NCI-H1694 (cell line): ENCODE results near the gene RAB3D.
"Not testable (repeated sequence)": the region's sequence is repeated elsewhere in the genome, so short reads cannot be mapped to it uniquely, and the experiment has no call there.

Source experiments
- DNase-seq: peaks from one replicate; lab custom pipeline; 2025; lab: John Stamatoyannopoulos, UW

The RAB3D gene

DNA sequence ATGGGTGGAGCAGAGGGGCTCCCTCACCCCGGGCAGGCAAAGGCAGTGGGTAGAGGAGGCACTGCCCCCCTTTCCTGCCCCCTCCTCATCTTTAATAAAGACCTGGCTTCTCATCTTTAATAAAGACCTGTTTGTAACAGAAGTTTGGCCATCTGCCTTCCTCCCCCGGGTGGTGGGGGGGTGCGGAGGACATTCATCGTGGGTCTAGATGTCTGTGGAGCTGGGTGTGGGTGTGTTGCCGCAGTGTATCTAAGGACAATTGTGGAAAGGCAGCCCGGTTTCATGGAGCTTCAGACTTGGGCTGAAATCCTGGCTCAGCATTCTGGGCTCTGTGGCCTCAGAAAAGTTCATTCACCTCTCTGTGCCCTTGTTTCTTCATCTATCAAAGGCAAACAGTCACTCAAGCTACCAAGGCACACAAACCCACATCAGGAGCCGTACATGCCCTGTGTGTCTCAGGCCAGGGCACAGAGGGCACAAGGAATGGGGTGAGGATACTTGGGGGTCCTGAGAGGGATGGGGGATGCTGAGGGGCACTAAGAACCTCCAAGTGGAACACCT, 26.2 kb upstream of the RAB3D start:
- DNase-seq: no peak

DNA sequence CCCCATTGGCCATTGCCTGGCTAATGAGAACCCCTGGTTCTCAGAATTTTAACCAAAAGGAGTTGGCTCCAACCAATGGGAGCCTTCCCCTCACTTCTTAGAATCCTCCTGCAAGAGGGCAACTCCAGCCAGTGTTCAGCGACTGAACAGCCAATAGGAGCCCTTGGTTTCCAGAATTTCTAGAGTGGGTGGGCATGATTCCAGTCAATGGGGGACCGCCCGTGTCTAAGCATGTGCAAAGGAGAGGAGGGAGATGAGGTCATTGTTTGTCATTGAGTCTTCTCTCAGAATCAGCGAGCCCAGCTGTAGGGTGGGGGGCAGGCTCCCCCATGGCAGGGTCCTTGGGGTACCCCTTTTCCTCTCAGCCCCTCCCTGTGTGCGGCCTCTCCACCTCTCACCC, 25.5 kb upstream of the RAB3D start:
- peak; percentile 13 for DNase-seq

DNA sequence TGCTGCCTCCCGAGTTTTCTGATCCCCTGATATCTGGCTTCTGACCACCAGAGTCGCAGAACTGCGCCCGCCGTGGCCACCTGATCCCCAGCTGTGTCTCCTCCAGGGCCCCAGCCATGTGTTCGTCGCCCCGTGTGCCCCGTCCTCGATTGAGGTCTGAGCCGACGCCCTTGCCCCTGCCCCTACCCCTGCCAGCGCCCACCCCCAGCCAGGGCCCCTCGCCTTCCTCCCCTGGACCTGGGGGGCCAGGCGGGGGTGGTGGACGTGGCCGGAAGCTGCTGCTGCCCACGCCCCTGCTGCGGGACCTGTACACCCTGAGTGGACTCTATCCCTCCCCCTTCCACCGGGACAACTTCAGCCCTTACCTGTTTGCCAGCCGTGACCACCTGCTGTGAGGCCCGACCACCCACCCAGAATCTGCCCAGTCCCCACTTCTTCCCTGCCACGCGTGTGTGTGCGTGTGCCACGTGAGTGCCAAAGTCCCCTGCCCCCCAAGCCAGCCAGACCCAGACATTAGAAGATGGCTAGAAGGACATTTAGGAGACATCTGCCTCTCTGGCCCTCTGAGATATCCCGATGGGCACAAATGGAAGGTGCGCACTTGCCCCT, 24.9 kb upstream of the RAB3D start:
- DNase-seq: no peak

DNA sequence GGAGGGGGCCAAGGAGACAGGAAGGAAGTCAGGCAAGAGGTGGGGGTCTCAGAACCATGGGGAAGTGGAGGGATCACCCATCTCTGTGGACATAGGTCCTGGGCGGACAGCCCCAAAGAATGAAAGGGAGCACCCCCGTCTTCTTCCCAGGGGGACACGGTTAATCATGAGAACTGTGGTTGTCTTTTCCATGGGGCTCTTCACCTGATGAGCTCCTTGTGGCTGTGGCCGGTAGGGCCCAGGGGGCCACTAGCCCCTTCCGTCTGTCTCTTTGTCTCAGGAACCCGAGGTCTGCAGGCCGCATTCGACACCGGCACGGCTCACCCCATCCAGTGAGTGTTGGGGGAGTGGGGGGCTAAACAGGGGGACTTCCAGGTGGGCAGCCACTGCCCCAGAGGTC, 24.4 kb upstream of the RAB3D start:
- DNase-seq: no peak

DNA sequence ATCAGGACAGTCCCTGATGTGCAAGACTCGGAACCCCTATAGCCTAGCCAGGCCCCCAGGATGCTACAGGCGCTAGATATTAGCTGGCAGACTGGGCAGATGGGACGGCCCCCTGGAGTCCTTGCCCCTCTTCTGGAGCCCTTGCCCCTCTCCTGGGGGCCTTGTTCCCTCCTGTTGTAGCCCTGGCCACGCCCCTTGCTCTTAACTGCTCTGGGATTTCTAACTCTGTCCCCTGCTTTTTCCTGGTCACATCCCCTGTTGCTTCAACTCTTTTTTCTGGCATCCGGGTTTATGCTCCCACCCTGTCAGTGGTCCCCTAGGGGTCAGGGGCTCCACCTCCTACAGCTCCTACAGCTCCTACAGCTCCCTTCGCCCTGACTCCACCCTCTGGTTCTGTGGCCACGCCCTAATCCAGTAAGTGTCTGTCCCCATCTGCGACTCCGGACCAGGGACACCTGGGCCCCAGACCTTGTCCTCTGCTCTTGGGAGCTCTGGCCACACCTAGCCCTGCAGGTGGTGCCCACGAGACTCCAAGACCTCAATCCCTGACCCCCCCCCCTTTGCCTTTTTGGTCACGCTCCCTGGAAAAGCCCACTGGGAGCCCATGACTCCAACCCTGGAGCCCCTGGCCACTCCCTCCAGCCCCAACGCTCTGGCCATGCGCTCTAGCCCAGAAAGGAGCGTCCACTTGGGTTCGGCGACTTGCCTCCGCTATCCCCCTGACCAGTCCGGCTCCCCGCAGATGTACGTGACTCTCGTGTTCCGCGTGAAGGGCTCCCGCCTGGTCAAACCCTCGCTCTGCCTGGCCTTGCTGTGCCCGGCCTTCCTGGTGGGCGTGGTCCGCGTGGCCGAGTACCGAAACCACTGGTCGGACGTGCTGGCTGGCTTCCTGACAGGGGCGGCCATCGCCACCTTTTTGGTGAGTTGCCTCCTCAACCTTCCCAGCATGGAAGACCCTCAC, 22.6 kb upstream of the RAB3D start:
- no peak for DNase-seq

DNA sequence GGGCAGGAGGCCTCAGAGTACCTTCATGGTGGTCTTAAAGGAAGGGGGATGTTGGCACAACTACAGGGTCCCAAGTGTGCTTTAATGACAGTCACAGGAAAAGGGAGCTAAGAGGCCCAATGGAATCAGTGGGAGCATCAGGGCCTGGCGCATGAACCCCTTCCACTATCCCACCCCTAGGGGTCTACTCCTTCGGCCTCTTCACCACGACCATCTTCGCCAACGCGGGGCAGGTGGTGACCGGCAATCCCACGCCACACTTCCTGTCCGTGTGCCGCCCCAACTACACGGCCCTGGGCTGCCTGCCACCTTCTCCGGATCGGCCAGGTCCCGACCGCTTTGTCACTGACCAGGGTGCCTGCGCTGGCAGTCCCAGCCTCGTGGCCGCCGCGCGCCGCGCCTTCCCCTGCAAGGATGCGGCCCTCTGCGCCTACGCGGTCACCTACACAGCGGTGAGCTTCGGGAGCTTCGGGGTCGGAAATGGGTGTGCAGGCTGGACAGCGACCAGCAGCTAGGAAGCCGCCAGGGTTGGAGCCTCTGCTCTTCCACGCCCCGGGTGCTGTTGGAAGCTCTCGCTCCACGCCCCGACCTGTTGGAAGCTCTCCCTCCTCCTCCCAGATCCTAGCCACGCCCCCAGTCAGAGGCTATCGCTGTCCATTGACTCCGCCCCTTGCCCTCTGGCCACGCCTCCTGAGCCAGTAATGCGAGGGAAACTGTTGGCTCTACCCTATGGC, 21.7 kb upstream of the RAB3D start:
- no peak for DNase-seq

DNA sequence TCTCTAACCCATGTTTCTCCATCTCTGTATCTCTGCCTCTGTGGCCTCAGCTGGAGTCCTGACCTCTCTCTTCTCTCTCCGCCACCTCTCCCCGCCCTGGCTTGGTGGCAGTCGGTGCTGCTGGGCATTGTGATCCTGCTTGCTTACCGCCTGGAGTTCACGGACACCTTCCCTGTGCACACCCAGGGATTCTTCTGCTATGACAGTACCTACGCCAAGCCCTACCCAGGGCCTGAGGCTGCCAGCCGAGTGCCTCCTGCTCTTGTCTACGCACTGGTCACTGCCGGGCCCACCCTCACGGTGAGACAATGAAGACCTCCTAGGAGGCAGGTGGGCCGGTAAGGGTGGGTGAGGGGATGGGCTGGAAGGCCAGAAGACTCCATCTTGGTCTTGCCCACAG, 20.0 kb upstream of the RAB3D start:
- DNase-seq: no peak

DNA sequence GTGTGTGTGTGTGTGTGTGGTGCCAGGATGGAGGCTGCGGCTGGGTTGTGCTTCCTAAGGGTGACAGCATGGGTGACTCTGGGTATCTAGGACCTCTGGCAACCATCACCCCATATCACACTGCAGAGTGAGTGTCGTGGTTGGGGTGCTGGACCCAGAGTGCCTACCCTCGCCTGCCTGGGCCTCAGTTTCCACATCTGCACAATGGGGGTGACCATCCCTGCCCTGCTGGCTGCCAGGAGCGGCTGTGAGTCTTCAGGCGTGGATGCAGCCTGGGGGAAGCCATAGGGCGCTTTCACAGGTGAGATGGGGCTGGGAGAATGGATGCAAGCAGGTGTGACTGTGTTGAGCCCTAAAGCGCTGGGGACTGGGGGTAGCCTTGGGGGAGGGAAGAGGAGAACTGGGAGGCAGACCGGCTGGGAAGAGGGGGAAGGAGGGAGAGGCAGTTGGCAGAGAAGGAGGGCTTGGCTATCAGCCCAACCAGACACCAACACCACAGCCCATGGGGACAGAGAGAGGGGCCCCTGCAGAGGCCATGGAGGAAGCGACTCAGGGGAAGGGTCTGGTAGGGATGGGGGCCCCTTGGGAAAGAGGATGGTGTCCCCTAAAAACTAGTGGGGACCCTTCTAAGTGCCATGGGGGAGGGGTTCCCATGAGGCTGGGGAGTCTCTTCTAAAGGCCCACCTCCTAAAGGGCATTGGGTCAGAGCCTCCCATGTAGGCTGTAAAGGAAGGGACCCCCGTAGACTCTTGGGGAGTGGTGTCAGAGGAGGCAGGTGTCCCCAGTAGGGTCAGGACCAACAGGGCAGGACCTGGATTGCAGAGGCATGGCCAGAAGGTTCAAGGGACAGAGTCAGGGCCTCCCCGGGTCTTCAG, 17.5 kb upstream of the RAB3D start:
- no peak for DNase-seq

DNA sequence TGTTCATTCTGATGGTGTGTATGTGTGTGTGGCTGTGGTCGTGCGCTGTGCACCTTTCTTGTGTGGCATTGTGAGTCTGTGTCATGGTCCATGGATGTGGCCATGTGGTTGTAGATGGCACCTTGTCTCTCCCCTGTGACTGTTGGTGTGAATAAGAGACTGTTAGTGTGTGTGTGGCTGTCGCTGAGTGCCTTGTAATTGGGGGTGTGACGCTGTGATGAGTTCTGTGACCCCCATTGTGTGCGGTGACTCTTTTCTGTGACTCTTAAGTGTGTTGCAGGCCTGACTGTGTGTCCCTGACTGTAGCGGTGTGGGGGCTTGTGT, 16.6 kb upstream of the RAB3D start:
- no peak for DNase-seq

DNA sequence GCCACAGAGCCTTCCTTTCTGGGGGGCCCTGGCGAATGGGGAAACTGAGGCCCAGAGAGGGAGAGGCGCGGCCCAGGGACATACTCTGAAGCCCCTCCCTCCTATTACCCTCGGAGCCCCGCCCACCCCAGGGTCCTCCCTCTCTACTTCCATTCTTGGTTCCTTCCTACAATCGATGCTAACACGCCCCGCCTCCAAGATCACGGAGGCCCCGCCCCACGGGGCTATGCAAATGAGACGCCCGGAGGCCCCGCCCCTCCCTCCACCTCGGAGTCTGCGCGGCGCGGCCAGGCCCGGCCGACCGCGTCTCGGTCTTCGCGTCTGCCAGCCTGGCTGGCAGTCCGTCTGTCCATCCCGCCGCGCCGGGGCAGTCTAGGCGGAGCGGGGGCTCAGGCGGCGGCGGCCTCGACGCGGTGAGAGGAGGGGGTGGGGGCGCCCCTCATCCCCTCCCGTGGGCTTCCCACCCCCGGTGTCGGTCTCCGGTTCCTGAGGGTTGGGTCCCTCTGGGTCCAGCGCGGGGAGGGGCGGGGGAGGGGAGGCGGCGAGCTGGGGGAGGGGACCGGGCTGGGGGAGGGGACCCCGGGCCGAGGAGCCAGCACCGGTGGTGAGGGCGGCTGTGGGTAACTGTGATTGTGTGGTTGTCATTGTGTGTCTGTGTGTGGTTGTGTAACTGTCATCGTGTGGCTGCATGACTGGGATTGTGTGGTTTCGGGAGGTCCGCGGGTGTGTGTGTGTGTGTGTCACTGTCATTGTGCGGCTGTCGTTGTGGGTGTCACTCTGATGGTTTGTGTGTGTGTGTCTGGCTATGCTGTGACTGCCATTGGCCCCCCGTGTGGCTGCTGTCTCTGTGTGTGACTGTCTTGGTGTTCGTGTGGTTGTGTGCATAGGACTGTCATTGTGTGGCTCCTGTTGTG, 16.0 kb upstream of the RAB3D start, which contains the start of gene PLPPR2:
Gene PLPPR2, plus strand, starts transcription at position 273 of the 914 bp plus-strand sequence. CDS start 2,242 bp downstream, outside the sequence.
- DNase-seq: peak; percentile 56

DNA sequence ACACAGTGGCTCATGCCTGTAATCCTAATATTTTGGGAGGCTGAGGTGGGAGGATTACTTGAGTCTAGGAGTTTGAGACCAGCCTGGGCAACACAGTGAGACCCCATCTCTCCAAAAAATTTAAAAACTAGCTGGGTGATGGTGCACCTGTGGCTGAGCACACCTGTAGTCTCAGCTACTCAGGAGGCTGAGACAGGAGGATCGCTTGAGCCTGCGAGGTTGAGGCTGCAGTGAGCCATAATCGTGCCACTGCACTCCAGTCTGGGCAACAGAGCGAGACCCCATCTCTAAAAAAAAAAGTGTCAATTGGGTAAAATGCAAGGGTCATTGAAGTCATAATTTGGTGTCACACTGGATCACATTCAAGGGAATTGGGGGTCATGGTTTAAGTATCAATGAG, 14.6 kb upstream of the RAB3D start:
- not testable (repeated sequence) for DNase-seq

DNA sequence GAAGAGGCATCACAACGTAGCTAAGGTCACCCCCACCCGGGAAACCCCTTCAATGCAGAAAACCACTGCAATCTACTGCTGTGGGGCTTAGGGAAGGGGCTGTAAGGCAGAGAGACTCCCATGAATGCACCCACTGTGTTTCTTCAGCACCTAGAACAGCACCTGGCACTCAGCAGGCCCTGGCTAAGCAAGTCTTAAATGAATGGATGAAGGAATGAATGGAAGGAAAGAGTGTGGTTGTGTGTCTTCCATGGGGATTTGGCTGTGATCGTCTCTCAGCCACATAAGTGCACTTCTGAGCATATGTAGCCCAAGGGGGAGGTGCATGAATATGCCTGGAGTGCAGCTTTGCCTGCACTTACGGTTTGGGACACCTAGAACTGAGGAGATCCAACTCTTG, 9.7 kb upstream of the RAB3D start:
- DNase-seq: no peak

DNA sequence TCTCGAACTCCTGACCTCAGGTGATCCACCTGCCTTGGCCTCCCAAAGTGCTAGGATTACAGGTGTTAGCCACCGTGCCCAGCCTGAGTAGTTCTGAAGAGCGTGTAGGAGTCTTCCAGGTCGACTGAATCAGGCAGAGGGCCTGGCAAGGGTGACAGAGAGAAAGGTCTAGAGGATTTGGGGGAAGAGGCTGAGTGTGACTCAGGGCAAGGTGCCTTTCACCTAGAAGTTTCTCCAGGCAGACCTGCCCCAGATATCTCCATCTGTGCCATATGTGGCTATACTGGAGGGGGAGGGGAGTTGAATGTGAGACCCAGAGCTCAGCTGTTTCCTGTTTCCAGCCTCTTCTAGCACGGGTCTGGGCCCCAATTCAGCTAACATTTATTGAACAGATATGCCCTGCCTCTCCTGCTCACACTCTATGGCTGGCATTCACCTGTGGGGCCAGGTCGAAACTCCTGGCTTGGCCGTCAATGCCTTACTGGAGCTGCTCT, 8.1 kb upstream of the RAB3D start:
- no peak for DNase-seq

DNA sequence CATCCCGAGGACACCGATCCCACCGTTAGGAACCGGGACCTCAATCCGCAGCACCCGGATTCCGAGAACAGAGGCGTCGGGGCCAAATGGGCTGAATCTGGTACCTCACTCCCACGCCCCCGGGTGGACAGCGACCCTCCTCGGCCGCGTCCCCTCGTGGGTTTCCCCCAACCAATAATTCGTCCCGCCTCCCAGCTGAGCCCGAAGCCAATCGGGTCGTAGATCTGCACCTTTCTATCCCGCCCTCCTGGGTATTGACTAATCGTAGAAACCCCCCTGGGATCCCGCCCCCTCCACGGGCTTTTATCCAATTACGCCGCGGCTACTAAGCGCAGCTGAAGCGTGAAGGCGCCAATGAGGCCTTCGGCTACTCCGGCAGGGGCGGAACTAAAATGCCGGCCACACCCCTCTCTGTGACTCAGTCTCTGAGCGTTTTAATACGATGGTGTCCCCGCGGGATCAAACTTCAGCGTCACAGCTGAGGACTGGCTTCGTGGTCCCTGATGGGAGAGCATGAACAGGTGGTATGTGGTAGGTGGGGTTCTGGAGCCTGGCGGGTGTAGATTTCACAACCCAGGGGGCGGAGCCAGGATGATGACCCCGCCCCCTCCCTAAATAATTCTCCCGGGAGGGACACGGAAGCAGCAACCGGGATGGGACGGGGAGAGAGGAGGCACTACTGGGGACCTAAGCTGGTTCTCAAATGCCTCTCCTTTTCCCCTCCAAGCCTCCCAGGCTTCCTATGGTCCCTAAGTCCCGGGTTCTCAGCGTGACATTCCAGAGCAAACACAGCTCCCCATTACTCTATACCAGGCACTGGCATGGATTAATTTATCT, 6.9 kb upstream of the RAB3D start, which contains the start of the genes CCDC159 and TMEM205:
Gene CCDC159, plus strand, starts transcription at position 416 of the 837 bp plus-strand sequence. Its CDS starts 88 bp downstream, at position 504.
Gene TMEM205, minus strand, starts transcription at position 165 of the 837 bp plus-strand sequence. CDS start 649 bp downstream, outside the sequence.
- DNase-seq: peak; percentile 98

DNA sequence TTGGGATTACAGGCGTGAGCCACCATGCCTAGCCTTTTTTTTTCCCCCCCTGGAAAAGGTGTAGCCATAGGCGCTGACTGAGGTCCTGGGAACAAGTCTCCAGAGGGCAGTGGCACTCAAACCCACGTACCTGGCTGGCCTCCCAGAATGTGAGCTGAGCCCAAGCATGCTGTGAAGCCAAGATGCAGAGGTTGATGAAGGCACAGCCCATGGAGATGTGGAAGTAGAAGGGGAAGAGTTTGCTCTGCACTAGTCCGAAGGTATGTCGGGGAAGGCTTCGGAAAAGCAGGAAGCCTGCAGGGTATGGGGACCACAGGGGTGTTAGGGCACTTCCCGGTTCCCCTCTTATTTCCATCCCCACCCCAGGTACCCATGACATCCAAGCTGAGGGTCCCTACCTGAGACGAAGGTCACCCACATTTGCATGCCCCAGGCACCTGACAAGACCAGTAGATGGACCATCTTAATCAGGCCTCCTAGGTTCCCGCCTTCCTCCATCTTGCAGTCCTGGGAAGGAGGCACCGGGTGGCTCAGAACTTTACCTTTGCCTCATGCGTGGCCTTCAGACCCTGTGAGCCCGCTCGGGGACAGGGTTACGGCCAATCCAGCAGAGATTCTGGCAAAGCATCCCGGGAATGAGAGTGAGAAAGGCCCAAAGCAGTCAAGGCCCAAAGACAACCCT, 5.8 kb upstream of the RAB3D start:
- DNase-seq: no peak

DNA sequence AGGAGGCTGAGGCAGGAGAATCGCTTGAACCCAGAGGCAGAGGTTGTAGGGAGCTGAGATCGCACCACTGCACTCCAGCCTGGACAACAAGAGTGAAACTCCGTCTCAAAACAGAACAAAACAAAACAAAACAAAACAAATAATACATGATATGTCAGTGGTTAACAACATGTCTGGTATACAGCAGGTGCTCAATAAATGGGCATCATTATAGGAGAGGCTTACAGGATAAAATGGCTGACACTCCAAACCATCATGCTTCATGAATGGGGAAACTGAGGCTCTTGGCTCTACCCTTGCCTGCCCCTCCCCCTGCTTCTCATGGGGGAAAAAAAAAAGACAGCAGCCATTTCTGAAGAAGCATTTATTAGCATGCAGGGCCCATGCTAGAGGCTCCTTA, 3.0 kb upstream of the RAB3D start:
- DNase-seq: no peak

DNA sequence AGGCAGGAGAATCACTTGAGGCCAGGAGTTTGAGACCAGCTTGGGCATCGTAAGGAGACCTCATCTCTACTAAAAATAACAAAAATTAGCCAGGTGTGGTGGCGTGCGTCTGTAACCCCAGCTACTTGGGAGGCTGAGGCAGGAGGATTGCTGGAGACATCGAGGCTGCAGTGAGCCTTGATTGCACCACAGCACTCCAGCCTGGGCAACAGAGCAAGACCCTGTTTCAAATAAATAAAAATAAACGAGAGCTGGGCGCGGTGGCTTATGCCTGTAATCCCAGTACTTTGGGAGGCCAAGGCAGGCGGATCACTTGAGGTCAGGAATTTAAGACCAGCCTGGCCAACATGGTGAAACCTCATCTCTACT, 626 bp upstream of the RAB3D start:
- not testable (repeated sequence) for DNase-seq

DNA sequence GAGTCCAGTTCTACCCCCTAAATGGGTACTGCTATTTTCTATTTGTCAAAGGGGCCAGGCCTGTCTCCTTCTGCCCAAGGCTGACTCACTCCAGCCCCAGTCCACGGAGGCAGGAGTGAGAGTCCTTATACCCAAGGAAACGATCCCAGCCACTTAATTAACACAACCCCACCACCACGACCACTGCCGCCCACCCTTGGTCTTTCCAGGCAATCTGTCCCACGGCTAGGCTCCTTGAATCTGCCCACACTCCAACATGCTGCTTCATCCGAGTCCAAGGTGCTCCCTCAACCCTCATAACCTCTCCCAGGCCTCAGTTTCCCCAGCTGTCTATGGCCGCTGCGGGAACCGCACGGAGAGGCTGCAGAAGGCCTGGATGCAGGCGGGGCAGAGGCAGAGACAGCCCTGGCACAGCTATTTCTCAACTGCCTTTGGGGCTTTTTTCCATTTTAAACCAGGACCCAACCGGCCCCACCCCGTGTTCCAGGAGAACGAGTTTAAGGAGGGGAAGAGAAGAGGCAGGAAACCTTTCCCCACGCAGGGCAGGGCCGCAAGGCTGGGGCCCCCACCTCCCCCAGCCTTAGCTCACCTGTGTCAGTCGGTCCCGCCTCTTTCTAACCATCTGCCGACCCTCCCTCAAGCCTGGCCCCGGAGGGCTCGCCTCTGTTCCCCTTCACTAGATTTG, 746 bp downstream of the RAB3D start:
- DNase-seq: no peak
